HG02642 (cell line): ENCODE data around the gene VSX1.
A peak's percentile ranks its signal among the peaks of the same experiment; 100 is the strongest.

ENCODE experiments used
- ATAC-seq: cut with Tn5 transposase; IDR thresholded peaks from one replicate; pipeline ENCODE4 v1.9.1; 2021; ENCODE audit warnings: mild to moderate bottlenecking; ENCODE audit not compliant: unreplicated experiment, poor library complexity

The VSX1 gene

DNA sequence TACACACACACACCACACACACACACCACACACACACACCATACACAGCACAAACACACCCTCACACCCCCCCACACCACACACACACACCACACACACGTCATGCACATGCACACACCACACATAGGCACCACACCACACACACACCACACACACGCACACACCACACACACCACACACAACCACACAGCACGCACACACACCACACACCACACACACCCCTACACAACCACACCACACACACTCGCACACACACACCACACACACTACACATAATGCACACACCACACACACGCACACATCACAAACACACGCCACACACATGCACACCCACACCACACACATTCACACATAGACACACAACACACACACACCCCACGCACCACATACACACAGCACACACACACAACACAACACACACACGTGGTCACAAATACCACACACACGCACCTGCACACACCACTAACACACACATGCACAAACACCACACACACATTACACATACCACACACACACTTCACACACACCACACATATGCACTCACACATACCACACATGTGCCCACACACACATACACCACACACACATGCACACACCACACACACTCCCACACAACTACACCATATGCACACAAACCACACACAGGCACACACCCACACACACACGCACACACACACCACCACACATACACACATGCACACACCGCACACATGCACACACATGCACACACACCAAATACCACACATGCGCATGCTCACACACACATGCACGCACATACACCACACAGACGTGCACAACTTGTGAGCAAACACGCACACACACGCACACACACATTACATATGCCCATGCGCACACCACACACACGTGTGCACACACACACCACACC lies 14.6 kb downstream of the VSX1 start:
- no peak for ATAC-seq

GRCh38 chr20:25066386-25066785 lies 15.6 kb downstream of the VSX1 start:
- no peak for ATAC-seq

- peak; percentile 53 for ATAC-seq
Observed at GRCh38 chr20:25065625-25066338, 16.2 kb downstream of the VSX1 start.

- ATAC-seq, result no peak
Observed at GRCh38 chr20:25065072-25065624, 16.8 kb downstream of the VSX1 start.

DNA sequence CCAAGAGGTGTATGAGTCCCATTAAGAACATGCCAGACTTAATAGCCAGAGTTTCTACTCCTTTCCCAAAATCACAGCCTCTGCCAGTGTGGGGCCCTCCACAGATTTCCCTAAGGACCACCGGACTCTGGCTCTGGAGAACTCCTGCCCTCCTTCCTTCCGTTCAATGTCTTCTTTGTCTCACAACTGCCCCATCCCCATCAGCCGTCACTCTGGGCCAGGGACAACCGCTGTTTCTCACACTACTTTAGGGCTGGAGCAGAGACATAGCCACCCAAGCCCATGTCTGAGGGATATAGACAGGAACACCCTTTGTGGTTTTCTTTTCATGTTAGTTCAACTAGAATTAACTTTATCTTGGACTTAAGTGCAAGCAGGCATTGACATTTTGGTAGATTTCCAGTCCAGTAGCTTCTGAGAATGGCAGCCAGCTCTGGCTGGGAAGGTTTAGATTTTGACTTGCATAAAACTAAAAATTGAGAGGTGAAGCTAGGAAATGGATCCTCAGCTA lies 17.3 kb downstream of the VSX1 start:
- ATAC-seq, result no peak

DNA sequence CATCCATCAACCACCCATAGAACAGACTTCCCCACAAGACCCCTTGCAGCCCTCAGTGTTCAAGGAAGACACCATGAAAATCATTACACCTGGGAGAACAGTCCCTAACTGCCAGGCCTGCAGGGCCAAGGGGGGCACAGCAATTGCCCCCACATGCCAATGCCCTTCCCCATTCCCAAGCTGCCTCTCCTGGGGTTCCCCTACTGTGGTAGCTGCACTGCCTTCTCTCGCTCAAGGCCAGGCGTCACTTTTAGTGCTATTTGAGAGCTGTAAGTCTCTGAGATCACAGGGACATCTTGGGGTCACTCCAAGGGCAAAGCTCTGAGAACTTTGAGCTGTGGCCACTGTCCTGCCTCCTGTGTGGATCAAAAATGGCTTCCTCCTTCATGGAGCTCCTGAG lies 18.0 kb downstream of the VSX1 start:
- ATAC-seq, result no peak

DNA sequence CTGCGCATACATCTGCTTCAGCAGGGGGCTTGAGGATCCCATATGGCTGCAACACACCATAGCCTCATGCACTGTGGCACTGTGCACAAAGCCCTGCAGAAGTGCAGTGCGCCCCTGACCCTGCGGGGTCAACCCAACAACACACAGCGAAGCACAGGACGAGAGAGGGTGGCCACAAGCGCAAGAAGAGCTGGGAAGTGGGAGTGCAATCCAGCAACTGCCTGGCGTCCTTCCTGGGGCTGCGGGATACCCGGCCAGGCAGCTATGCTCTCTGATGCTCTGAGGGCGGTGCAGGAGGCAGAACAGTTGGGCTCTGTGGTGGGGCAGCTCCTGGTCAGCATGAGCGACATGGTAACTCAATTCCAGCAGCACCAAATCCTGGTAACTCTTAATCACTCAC lies 18.4 kb downstream of the VSX1 start:
- no peak for ATAC-seq

- ATAC-seq, result no peak
Observed at GRCh38 chr20:25062841-25063240, 19.1 kb downstream of the VSX1 start.

GRCh38 chr20:25061821-25062530 lies 20.0 kb downstream of the VSX1 start:
- ATAC-seq, result no peak

GRCh38 chr20:25061103-25061799 lies 20.7 kb downstream of the VSX1 start:
- no peak for ATAC-seq

DNA sequence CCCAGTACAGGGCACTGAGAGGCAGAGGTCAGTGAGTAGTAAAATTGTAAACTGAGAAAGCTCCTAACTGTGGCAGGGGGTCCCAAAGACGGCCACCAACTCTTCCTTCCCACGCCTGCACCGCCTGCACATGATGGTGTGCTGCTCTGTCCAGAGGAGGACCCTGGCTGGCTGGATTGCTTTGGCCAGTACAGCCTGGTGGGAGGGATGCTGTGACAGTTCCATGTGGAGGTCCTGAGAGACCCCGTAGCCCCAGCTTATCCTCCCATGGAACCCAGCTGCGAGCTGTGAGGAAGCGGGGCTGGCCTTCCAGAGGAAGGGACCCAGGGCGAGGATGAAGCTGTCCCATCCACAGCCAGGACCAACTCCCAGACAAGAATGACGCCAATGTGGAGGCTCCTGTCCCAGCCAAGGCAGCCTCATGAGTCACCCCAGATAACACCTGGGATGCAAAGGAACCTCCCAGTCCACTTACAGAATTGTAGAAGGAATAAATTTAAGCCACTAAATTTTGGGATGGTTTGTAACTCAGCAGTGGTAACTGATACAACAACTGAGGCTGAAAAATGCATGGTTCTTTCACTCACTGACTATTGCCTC lies 22.0 kb downstream of the VSX1 start:
- no peak for ATAC-seq

DNA sequence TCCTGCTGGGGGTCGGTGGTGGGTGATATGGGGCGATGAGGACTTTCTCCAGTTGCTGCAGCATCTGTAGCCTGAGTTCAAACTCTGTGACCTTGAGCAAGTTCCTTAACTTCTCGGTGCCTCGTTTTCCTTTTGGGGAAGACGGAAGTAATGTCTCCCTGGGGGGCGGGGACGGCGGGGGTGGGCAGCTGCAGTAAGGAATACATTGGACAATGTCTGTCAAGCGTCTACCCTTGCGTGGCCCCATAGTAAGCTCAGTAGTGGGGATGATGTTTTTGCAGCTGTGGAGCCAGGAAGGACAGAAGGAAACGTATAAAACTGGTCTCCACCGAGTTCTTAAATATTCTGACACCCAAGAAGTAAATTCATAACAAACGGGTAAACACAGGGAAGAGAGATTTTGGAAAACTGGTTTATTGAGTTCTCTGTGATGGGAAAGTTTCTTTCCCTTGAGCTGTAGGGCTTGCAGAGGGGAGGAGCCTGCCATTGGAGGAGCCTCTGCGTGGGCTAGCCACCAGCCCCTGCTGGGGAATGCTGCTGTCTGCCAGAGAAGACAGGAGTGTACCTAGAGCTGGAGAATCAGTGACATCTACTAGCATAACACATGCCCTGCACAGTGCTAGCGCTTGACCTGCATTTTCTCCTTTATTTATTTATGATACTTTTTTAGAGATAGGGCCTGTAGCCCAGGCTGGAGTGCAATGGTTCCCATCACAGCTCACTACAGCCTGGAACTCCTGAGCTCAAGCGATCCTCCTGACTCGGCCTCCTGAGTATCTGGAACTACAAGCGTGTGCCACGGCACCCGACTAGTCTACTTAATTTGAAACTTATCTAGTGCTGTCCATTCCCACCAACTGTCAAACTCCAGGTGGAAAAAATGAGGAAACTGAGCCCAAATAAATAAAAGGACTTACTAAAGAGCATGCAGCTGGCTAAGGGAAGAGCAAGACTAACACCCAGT lies 22.8 kb downstream of the VSX1 start:
- ATAC-seq, result no peak

GRCh38 chr20:25058051-25058846 lies 23.7 kb downstream of the VSX1 start, which contains the start of gene ACSS1:
Gene ACSS1 (minus strand): TSS chr20:25058139. CDS start chr20:25058102, 37 bp downstream.
- peak; percentile 66 for ATAC-seq

- peak; percentile 38 for ATAC-seq
Observed at GRCh38 chr20:25057234-25058050, 24.5 kb downstream of the VSX1 start.

- peak; percentile 31 for ATAC-seq
Observed at GRCh38 chr20:25056690-25057233, 25.2 kb downstream of the VSX1 start.

GRCh38 chr20:25055711-25056495 lies 26.0 kb downstream of the VSX1 start:
- ATAC-seq, result no peak
